BE2C (cell line): Measurements from ENCODE around the gene GLT8D2.

ENCODE experiments used
- DNase-seq: peaks from one replicate; pipeline ENCODE4 v3.0.0-alpha.2; 2020
- H3K27me3 ChIP-seq: fragments of 250-450 bp; sonication (Bioruptor Pico); 2 replicates; pipeline ENCODE4 v1.5.1; 2020; ENCODE audit warnings: mild to moderate bottlenecking
- H3K36me3 ChIP-seq: fragments of 250-450 bp; sonication (Bioruptor Pico); 2 replicates; pipeline ENCODE4 v1.5.1; 2020; ENCODE audit warnings: mild to moderate bottlenecking
- H3K4me1 ChIP-seq: fragments of 250-450 bp; sonication (Bioruptor Pico); 2 replicates; pipeline ENCODE4 v1.5.1; 2020
- H3K4me3 ChIP-seq: 2 replicates; pipeline ENCODE4 v1.5.1; 2011; ENCODE audit warnings: low read depth, low read length
- H3K9me3 ChIP-seq: fragments of 250-450 bp; sonication (Bioruptor Pico); 2 replicates; pipeline ENCODE4 v1.5.1; 2020
- CTCF ChIP-seq: IDR thresholded peaks from 2 replicates; pipeline ENCODE4 v1.5.1; 2012; ENCODE audit warnings: mild to moderate bottlenecking, low read depth, low read length

The GLT8D2 gene

GRCh38 chr12:103957865-103958388 lies 92.1 kb downstream of the GLT8D2 start:
- peak overlapping the region; percentile 92 for H3K4me3 ChIP-seq
- no peaks in the 10 kb centered on the region for H3K4me1 ChIP-seq
- H3K9me3 ChIP-seq = no peaks in the 10 kb centered on the region
- no peaks in the 10 kb centered on the region for H3K27me3 ChIP-seq
- no peak for TF ChIP-seq CTCF
- peaks cover 21% of the 10 kb centered on the region for H3K36me3 ChIP-seq
- DNase-seq = no peak

GRCh38 chr12:103956509-103957027 lies 93.4 kb downstream of the GLT8D2 start:
- Histone ChIP-seq H3K27me3 (no peaks in the 10 kb centered on the region), H3K9me3 (no peaks in the 10 kb centered on the region), H3K36me3 (peaks cover 33% of the 10 kb centered on the region), H3K4me1 (no peaks in the 10 kb centered on the region), H3K4me3 (peak overlapping the region; percentile 92)
- DNase-seq = no peak
- TF ChIP-seq CTCF = no peak

GRCh38 chr12:103955811-103956508 lies 94.0 kb downstream of the GLT8D2 start:
- H3K27me3 ChIP-seq = no peaks in the 10 kb centered on the region
- peak overlapping the region; percentile 92 for H3K4me3 ChIP-seq
- TF ChIP-seq CTCF = no peak
- H3K9me3 ChIP-seq = no peaks in the 10 kb centered on the region
- H3K4me1 ChIP-seq = no peaks in the 10 kb centered on the region
- no peak for DNase-seq
- H3K36me3 ChIP-seq = peaks cover 38% of the 10 kb centered on the region

- no peak for DNase-seq
- no peaks in the 10 kb centered on the region for H3K27me3 ChIP-seq
- peaks cover 73% of the 10 kb centered on the region for H3K36me3 ChIP-seq
- H3K4me3 ChIP-seq = no peak overlapping the region
- no peaks in the 10 kb centered on the region for H3K4me1 ChIP-seq
- no peak for TF ChIP-seq CTCF
- H3K9me3 ChIP-seq = no peaks in the 10 kb centered on the region
Observed at GRCh38 chr12:103952497-103952896, 97.5 kb downstream of the GLT8D2 start.

GRCh38 chr12:103948746-103949406 lies 101.1 kb downstream of the GLT8D2 start:
- H3K4me3 ChIP-seq = no peak overlapping the region
- no peak for DNase-seq
- no peak for TF ChIP-seq CTCF
- H3K36me3 ChIP-seq = peaks cover 97% of the 10 kb centered on the region
- H3K9me3 ChIP-seq = no peaks in the 10 kb centered on the region
- no peaks in the 10 kb centered on the region for H3K27me3 ChIP-seq
- no peaks in the 10 kb centered on the region for H3K4me1 ChIP-seq
